GDM1 (cell line): Measurements from ENCODE around the gene GANC.
"Not testable (repeated sequence)": the region's sequence is repeated elsewhere in the genome, so short reads cannot be mapped to it uniquely, and the experiment has no call there.

Source experiments
- DNase-seq: peaks from one replicate; lab custom pipeline; 2025; lab: John Stamatoyannopoulos, UW

GANC gene, protein sequence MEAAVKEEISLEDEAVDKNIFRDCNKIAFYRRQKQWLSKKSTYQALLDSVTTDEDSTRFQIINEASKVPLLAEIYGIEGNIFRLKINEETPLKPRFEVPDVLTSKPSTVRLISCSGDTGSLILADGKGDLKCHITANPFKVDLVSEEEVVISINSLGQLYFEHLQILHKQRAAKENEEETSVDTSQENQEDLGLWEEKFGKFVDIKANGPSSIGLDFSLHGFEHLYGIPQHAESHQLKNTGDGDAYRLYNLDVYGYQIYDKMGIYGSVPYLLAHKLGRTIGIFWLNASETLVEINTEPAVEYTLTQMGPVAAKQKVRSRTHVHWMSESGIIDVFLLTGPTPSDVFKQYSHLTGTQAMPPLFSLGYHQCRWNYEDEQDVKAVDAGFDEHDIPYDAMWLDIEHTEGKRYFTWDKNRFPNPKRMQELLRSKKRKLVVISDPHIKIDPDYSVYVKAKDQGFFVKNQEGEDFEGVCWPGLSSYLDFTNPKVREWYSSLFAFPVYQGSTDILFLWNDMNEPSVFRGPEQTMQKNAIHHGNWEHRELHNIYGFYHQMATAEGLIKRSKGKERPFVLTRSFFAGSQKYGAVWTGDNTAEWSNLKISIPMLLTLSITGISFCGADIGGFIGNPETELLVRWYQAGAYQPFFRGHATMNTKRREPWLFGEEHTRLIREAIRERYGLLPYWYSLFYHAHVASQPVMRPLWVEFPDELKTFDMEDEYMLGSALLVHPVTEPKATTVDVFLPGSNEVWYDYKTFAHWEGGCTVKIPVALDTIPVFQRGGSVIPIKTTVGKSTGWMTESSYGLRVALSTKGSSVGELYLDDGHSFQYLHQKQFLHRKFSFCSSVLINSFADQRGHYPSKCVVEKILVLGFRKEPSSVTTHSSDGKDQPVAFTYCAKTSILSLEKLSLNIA (N-terminal part only)

DNA sequence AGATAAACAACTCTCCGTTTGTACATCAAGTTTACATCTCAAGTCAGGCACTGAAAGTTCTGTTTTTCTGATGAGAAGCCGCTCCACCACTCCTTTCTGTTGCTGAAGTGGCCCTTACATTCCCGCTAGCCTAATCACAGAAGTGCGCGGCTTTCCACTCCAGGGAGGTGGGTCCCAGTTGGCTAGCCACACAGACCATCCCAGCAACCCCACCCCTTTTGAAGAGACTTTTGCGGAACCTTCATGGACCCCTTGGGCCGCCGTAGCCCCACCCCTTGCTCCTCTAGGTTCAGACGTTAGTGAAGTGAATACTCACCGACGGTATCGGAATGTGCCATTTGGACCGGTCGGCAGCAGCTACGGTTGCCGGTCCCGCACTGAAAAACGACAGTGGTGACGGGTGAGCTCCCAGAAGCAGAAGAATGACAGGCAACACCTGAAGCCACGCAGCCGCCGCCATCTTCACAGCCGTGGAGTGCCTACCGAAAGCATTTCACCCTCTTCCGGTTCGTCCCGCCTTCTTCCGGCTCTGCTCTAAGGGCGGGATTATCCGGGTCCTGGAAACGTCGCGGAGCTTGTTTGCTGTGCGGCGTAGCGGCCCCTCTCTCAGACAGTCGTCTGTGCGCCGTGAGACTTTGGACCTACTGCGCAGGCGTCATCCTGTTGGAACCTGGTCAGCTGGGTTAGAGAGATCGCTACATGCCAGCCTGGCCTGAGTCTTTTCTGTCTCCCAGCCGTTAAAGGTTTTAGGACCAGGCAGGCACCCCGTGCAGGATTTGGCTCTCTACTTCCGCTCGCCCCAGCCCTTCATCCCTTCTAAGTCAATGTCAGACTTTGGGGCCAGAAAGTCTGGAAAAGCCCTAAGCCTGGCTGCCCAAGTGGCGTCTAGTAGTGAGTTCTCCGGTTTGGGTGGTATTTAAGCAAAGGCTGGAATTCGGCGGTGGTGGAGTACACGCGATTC lies at the start of gene GANC, which contains the start of gene TMEM87A:
Gene GANC, plus strand, starts transcription at position 263 of the 961 bp plus-strand sequence. CDS start 1,281 bp downstream, outside the sequence.
Gene TMEM87A, minus strand, starts transcription at position 495 of the 961 bp plus-strand sequence. Its CDS starts 35 bp downstream, at position 460.
- DNase-seq = peak; percentile 95

DNA sequence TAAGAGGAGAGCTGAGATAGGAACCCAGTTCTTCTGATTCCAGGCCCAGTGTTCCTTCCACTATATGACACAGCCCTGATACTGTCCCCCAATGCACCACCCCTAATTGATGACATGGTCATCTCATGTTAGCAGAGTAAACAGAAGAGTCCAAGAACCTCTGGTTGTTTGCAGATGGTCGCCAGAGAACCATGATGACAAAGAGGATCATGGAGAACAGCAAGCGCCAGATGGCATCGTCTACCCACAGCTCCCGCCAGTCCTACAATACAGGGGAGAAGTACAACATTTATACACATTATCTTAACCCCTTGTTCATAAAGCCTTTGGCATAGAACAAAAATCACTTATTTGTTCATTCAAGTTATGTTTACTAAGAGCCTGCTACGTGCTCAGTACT lies 46.4 kb upstream of the GANC start:
- DNase-seq = no peak

DNA sequence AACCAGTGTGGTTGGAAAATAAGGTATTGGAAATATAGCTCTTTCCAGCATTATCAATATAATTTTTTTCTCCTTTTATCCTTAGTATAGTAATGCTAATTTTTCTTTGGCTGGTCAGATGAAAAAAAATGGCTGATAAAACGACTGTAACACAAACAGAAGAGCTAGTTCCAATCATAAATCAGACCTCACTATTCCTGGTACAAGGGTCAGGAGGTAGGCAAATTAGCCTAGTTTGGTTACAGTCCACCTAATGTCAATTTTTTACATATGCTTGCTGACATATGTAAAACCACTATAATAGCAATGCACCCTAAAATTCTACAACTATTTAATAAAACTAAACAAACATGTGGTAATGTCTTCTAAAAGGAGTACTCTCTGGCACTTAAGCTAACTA lies 45.0 kb upstream of the GANC start:
- DNase-seq = no peak

DNA sequence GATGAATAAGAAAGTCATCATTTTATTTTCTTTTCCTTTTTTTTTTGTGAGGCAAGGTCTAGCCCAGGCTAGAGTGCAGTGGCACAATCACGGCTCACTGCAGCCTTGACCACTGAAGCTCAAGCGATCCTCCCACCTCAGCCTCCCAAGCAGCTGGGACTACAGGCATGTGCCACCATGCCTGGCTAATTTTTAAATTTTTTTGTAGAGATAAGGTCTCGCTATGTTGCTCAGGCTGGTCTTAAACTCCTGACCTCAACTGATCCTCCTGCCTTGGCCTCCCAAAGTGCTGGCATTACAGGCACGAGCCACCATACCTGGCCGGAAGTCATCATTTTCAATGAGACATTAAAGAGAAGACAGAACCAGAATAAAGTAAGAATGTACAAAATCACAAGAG lies 44.0 kb upstream of the GANC start:
- DNase-seq = not testable (repeated sequence)

DNA sequence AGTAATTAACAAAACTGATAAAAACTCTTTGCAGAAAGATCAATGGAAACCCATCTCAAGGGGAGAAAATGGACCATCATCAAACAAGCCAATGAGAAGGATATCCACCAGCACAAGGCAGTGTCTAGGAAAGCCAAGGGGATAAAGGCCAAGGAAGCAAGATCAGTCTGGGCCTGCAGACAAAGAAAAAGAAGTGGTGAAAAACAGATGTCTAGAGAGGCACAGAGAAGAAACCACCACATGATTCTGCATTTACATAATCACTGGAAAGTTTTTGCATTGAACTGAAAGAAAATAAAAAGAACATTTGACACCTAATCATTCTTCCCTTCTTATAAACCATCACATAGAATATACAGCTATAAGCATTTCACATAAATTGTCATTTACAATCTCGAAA lies 41.9 kb upstream of the GANC start:
- no peak for DNase-seq

DNA sequence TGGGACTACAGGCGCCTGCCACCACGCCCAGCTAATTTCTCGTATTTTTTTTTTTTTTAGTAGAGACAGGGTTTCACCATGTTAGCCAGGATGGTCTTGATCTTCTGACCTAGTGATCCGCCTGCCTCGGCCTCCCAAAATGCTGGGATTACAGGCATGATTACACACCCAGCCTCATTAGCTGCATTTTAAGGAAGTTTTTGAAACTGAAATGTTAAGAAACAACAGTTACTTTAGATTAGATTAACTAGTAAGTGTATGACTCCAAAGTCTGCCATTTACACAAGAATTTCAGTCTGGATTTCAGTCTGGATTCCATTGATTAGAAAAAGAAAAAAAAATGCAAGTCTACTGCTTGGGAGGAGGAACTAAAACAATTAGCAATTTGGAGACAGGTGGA lies 40.4 kb upstream of the GANC start:
- DNase-seq = no peak

DNA sequence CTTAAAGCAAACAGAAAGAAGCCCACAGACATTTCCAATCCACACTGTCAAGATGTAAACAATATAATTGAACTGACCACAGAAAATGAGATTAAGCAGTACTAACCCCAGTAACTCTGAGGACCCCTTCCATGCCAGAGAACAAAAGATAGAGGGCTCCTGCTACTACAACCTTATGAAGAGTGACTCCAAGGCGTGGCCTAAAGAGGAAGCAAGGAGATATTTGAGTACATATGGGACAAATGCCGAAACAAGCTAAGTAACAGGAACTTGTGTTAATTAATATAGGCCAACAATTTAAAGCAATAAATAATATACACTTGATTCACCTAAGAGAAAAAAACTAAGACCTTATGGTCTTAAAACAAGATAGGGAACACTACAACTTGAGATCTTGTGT lies 39.9 kb upstream of the GANC start:
- no peak for DNase-seq

DNA sequence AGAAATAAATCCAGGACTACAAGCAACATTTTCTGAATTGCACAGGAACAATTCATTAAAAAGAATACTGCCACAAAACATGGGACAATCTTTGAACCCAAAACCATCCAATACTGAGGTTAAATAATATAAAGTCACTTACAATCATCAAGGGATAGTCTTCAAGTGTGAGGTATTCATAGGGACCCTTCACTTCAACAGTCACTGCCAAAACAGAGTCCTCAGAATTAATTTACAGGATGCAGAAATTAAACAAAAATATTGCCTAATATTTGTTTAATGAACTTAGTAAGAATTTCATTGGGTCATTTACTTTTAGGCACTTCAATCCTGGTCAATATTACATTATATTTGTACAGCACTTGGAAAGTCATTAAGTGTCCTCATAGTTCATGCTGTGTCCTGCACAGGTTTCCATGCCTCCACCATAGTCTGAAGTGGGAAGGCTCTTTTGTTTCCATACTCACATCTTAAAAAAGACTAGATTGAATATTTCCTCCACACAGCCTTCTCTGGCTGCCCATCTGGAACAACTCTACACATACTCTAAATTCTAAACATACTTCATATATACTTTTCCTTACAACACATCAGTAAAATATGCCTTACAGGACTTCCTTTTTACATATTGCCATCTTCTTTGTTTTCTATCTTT lies 33.3 kb upstream of the GANC start:
- no peak for DNase-seq

DNA sequence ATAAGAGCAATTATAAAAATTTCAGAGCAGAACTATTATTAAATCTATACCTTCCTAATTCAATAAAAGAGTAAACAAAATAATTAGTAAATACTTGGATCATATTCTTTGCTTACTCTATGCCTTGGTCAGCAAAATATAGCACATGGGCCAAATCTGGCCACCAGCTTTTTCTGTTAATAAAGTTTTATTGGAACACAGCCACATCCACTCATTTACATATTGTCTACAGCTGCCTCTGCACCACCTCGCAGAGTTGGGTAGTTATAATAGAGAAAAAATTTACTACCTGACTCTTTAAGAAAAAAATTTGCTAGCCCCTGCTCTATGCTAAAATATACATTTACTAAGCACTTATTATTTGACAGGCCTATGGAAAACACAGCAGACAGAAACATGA lies 32.2 kb upstream of the GANC start:
- DNase-seq = no peak

DNA sequence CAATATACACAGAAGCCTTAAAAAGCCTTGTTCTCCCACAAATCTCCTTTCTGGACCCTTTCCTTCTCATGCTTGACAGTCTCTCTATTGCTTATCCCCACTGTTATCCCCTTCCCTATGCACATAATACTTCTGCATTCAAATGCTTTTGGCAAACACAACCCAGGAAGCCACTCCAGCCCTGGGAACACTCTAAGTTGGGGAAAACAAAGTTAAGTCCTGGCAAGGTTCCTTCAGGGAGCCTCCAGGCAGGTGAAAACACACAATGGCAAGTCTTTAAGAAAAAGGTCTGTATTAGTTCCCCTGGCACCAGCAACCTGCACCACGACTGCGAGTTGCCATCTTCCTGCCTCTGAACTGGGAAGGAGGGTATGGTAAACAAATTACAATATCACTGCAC lies 19.7 kb upstream of the GANC start:
- DNase-seq = no peak

DNA sequence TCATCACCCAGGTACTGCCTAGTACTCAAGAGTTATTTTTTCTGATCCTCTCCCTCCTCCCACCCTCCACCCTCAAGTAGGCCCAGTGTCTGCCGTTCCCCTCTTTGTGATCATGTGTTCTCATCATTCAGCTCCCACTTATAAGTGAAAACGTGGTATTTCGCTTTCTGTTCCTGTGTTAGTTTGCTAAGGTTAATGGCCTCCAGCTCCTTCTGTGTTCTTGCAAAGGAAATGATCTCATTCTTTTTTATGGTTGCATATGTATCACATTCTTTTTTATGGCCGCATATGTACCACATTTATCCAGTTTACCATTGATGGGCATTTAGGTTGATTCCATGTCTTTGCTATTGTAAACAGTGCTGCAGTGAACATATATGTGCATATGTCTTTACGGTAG lies 8.2 kb upstream of the GANC start:
- DNase-seq = no peak

DNA sequence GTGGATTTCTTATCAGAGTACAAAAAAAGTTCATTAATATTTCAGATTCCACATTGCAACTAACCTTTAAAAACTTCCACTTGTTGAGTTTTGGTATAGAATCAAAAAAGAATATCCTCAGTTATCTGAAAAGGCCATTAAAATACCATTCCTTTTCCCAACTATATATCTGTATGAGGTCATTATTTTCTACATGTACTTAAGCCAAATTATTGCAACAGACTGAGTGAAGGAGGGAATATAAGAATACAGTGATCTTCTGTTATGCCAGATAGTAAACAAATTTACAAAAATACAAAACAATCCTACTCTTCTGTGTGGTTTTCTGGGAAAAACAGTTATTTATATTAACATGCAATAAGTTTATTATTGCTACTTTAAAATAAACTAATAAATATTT lies 5.7 kb upstream of the GANC start:
- DNase-seq = no peak

DNA sequence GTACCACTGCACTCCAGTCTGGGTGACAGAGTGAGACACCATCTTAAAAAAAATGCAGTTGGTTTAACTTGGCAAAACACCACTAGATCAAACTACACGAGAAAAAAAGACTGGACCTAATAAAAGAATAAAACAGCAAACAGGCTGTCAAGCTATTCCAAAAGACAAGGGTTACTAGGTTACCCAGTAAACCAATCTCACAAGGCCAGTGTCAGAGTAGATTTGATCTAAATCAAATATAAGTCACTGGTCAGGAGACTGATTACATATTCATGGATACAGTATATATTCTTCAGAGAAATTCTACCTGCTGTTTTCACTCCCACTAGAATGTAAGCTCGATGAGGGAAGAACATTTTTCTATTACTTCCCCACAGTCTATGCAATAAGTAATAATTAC lies 2.5 kb upstream of the GANC start:
- no peak for DNase-seq

DNA sequence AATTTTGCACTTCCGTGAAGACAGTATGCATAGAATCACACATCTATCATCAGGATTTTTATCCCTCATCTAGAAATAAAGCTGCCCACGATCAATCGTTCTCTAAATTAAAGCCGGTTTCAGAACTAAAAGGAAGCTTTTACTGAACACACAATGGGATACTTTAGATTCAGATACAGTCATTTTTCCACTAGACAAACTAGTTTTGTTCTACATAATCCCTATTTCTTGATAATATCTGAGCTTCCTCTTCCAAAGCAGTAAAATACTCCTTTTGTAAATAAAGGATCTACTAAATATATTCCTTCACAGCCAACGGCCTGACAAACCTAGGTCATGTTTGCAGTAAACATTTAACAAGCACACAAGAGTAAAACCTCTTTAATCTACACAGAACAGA lies 2.0 kb upstream of the GANC start:
- DNase-seq = no peak

DNA sequence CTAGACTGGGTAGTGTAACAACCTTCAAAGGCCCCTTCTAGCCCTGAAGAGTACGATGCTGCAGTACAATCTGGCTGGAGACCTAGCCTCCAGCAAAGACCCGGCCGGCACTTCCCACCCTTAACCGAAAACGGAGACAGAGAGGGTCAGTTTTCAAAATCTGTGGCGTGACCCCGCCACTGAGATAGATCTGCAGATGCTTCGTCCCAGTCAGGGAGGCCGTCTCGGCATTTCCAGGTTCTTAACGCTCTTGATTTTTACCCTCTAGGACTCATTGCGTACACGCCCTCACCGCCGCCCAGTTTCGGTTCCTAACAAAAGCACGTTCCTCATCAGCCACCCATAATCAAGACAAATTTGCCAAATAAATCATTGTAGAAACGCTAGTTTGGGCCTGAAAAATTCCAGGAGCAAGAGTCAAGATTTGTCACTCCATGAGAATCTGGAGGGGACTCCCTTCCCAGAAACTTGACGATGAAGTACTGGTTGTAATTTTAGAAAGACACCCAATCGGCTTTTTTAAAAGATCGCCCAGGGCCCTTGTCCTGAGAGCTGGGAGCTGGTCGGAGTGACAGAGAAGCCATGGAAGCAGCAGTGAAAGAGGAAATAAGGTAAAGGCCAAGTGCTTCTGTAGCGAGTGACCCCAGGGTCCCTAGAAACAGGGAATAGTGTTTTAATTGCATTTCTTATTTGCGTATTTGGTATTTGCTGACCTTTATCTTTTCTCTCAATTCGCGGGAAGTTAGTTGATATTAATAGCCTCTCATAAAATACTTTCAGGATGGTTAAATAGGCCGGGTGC lies 1.1 kb downstream of the GANC start:
- no peak for DNase-seq

DNA sequence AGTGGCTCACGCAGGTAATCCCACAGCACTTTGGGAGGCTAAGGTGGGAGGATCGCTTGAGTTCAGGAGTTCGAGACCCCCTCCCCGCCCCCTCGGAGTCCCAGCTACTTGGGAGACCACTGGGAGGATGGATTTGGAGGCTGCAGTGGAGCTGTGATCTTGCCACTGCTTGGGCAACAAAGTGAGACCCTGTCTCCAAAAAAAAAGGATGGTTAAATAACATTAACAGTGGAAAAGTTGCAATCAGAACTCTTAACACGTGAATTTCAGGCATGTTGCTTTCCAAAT lies 1.6 kb downstream of the GANC start:
- DNase-seq = no peak

DNA sequence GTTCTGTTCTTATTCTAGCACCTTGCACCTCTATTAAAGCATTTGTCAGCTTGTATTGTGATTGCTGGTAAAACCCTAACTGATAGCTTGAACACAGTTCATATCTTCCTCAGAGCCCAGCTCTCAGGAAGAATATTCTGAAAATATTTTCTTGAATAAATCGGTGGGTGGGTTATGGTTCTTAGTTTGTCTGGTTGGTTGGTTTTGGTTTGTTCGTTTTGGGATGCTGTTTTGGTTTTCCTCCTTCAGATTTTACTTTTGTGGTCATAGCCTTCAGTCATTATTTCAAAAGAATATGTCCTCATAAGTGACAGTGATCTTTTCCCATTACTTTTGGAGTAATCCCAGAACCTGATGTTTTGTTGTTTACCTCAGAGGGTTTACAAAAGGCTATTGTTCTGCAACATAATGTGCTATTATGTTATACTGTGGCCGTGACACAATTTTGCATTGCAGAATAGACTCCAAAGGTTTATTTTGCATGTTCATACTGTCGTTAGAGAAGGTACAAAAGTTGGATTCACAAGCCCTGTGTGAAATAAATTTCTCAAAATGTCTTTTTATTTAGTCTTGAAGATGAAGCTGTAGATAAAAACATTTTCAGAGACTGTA lies 2.9 kb downstream of the GANC start:
- DNase-seq = no peak

DNA sequence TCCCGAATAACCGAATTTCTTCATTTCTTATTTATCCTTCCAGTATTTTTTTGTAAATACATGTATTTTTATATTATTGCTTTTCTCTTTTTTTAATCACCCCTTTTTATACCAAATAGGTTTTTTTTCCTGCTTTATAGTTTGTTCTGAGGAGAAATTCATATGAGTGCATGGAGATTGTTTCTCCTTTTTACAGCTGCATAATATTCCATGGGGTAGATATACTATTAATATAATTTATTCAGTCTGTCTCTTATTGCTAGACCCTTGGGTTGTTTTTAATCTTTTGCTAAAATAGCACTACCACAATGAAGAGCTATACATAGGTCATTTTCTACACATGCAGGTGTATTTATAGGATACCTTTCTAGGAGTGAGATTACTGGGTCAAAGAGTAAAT lies 3.8 kb downstream of the GANC start:
- no peak for DNase-seq

DNA sequence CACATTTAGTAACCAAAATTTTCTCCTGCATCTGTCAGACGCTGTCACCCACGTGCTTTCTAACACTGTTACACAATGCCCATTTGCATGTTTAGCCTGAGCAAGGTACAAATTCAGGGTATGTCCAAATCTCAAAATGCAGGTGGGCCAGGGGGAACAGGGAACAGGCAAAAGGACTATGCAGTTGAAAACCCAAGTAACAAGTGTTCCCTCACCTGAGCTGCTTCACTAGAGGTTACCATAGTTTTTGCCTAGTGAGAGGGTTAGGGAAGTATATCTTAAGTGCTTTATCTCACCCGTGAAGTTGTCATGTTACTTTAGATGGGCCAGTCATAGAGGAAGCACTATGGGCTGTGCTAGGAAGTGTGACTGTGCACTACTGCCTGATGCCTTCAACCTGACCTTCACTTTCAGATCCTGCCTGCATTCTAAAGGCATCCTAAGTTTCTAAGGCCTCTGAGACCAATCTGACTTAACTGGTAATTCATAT lies 6.3 kb downstream of the GANC start:
- DNase-seq = peak; percentile 6

DNA sequence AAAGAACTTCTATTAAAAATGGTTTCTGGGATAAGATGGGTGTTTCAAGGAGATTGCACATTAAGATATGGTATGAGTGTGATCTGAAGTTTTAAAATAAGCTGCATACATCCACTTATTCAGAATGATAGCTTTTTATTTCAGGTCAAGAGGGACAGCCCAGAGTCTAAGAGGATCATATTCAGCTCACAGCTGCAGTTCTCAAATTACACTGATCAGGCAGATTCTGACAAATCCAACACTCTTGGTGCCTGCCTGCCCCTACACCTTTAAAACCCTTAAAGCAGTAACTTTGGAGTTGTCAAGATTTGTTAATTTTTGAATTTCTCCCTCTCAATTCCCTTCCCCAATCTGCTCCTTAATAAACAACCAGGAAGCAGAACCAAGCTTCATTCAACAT lies 9.3 kb downstream of the GANC start:
- DNase-seq = no peak
